Upper lobe of left lung (tissue), 6 donors: ENCODE data around the gene ATOH8. TPM values are rescaled to one million over a fixed set of nuclear protein-coding genes. Genes with fewer than 3 reads are reported as not detected.

Source experiments
- ATAC-seq, 2 donors: fragments of 200-7000 bp; cut with Tn5 transposase; one replicate each; pipeline ENCODE4 v1.9.1; 2022; ENCODE audit warnings: mild to moderate bottlenecking in 2 of 2, moderate library complexity in 2 of 2; ENCODE audit not compliant: low FRiP score in 2 of 2
- DNase-seq, 2 donors: peaks; one replicate each; pipeline ENCODE4 v3.0.0-alpha.2; 2019 to 2020
- H3K27ac ChIP-seq, 4 donors: fragments of 200-600 bp; sonication (generic); one replicate each; pipeline ENCODE4 v1.5.1; 2016 to 2019
- H3K27me3 ChIP-seq, 4 donors: fragments of 200-600 bp; sonication (generic); one replicate each; pipeline ENCODE4 v1.5.1; 2017 to 2019
- H3K36me3 ChIP-seq, 4 donors: fragments of 200-600 bp; sonication (generic); one replicate each; pipeline ENCODE4 v1.5.1; 2016 to 2019
- H3K4me1 ChIP-seq, 4 donors: fragments of 200-600 bp; sonication (generic); one replicate each; pipeline ENCODE4 v1.5.1; 2018 to 2019
- H3K4me3 ChIP-seq, 4 donors: fragments of 200-600 bp; sonication (generic); one replicate each; pipeline ENCODE4 v1.5.1; 2017 to 2019; ENCODE audit warnings: mild to moderate bottlenecking in 2 of 4, moderate library complexity in 1 of 4
- H3K9me3 ChIP-seq, 4 donors: fragments of 200-600 bp; sonication (generic); one replicate each; pipeline ENCODE4 v1.5.1; 2018 to 2019
- EP300 ChIP-seq, 4 donors: sonication (generic); formaldehyde crosslinking; IDR thresholded peaks; one replicate each; pipeline ENCODE4 v1.5.1; 2017; ENCODE audit warnings: antibody characterized with exemption in 4 of 4, control low read depth in 2 of 4
- POLR2A ChIP-seq, 4 donors: fragments of 450-650 bp; IDR thresholded peaks; one replicate each; pipeline ENCODE4 v1.5.1; 2016 to 2017; ENCODE audit warnings: antibody characterized with exemption in 4 of 4, mild to moderate bottlenecking in 2 of 4
- POLR2AphosphoS5 ChIP-seq, 2 donors: sonication (generic); formaldehyde crosslinking; IDR thresholded peaks; one replicate each; pipeline ENCODE4 v1.5.1; 2017; ENCODE audit warnings: antibody characterized with exemption in 2 of 2
- WGBS, 2 donors: methylation state at CpG; one replicate each; pipeline ENCODE4 v1.1.5; 2017 to 2018; 5-methylcytosine and 5-hydroxymethylcytosine counted together
- total RNA-seq, 6 donors: library from RNA; depleted of rRNA in 4 of 6; stranded (reverse); fragments of >200 nt in 4 of 6; gene quantifications; one replicate each; pipeline versions ENCODE4 v1.1.0 to v1.2.1, GENCODE V29; 2016 to 2021
- TF ChIP-seq, protein P1 (sequence below), 6 experiments: fragments of 450-650 bp in 4 of 6; fragments of 200-600 bp in 2 of 6; sonication (generic) in 2 of 6; IDR thresholded peaks; one replicate each; pipeline ENCODE4 v1.5.1; 2016 to 2019; ENCODE audit warnings: antibody characterized with exemption in 6 of 6
- donor health status: DM: no; HTN: no; CAD: no; lungs with moderate emphysema.
- donor health status: DM: no; HTN: yes; CAD: no; lungs with severe emphysema.

ATOH8 gene
- total RNA-seq, 6 donors from 2014 or later: 60.2 to 121 (median 85.1) TPM

DNA sequence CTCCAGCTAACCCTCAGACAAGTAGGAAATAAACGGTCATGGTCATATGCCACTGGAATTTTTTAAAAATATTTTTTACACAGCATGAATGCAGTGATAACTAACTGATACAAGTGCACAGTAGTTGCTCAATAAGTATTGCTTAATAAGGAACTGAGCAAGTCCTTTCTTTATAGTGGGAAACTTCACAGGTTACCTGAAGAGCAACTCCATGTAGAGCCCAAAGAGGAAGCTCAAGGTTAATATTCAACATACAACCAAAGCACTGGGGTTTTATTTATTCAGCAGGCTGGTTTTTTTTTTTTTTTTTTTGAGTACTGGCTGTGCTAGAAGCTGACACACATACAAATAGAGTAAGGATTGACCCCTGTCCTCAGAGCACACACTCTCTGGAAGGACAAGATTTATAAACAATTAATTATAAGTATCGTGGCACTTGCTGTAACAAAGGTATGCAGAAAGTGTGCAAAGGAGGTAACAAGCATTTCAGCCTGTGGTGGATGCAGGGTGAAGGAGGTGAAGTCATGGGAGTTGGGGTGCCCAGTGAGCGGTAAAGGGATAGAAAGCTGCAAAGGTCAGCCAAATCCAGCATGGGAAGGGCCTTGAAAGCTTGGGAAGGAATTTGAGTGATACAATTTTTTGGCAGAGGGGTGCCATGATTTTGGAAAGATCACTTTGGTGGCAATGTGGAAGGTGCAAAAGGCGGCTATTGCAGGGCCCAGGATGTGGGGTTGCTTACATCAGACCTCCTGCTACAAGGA is 52.7 kb downstream of the ATOH8 start:
- H3K9me3 ChIP-seq: no peaks in the 10 kb centered on the region
- peak in 1 of 2 donors; percentile 74 for ATAC-seq
- peak overlapping the region in 2 of 4 donors; percentile 18 to 48 for H3K27ac ChIP-seq
- WGBS, 2 donors: 64 to 72% methylated on average over 4 of the region's 4 CpGs
- peaks cover 11 to 23% (median 15%) of the 10 kb centered on the region in 4 donors for H3K4me1 ChIP-seq
- no peak for DNase-seq
- TF ChIP-seq POLR2AphosphoS5 (IDR thresholded peaks at IDR 0.05): peak in 1 of 2 donors; percentile 4
- TF ChIP-seq EP300 (IDR thresholded peaks at IDR 0.05): peak in 1 of 4 donors; percentile 31
- no peak for TF ChIP-seq POLR2A (IDR thresholded peaks at IDR 0.05)
- no peaks in the 10 kb centered on the region for H3K36me3 ChIP-seq
- H3K4me3 ChIP-seq: no peak overlapping the region
- H3K27me3 ChIP-seq: no peaks in the 10 kb centered on the region

DNA sequence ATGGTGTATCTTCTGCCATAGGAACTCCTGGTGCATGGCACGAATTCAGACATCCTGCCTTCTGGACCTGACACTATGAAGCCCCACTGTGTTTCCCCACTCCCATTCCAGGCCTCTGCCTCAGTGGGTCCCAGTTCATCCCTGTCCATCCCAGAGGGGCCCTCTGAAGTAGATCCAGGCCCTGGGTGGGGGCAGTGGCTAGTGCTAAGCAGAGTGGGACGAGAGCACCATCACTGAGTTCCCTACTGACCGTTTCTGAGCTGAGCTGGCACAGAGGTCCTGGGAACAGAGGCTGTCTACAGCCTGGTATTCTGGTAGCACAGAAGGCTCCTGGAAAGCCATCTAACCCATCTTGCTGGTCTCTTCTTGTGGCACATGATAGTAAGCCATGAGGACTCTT is 54.0 kb downstream of the ATOH8 start:
- DNase-seq (no peak), ATAC-seq (no peak)
- Histone ChIP-seq H3K36me3 (no peaks in the 10 kb centered on the region), H3K27ac (peak overlapping the region in 1 of 4 donors; percentile 48), H3K27me3 (no peaks in the 10 kb centered on the region), H3K4me1 (peaks cover 15 to 31% (median 21%) of the 10 kb centered on the region in 4 donors), H3K9me3 (no peaks in the 10 kb centered on the region), H3K4me3 (no peak overlapping the region)
- 92 to 100% methylated on average over 3 of the region's 3 CpGs for WGBS, 2 donors
- TF ChIP-seq, protein P1, sequence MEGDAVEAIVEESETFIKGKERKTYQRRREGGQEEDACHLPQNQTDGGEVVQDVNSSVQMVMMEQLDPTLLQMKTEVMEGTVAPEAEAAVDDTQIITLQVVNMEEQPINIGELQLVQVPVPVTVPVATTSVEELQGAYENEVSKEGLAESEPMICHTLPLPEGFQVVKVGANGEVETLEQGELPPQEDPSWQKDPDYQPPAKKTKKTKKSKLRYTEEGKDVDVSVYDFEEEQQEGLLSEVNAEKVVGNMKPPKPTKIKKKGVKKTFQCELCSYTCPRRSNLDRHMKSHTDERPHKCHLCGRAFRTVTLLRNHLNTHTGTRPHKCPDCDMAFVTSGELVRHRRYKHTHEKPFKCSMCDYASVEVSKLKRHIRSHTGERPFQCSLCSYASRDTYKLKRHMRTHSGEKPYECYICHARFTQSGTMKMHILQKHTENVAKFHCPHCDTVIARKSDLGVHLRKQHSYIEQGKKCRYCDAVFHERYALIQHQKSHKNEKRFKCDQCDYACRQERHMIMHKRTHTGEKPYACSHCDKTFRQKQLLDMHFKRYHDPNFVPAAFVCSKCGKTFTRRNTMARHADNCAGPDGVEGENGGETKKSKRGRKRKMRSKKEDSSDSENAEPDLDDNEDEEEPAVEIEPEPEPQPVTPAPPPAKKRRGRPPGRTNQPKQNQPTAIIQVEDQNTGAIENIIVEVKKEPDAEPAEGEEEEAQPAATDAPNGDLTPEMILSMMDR (IDR thresholded peaks at IDR 0.05): no peak
- TF ChIP-seq EP300 (IDR thresholded peaks at IDR 0.05) (no peak), POLR2A (IDR thresholded peaks at IDR 0.05) (no peak), POLR2AphosphoS5 (IDR thresholded peaks at IDR 0.05) (no peak)

DNA sequence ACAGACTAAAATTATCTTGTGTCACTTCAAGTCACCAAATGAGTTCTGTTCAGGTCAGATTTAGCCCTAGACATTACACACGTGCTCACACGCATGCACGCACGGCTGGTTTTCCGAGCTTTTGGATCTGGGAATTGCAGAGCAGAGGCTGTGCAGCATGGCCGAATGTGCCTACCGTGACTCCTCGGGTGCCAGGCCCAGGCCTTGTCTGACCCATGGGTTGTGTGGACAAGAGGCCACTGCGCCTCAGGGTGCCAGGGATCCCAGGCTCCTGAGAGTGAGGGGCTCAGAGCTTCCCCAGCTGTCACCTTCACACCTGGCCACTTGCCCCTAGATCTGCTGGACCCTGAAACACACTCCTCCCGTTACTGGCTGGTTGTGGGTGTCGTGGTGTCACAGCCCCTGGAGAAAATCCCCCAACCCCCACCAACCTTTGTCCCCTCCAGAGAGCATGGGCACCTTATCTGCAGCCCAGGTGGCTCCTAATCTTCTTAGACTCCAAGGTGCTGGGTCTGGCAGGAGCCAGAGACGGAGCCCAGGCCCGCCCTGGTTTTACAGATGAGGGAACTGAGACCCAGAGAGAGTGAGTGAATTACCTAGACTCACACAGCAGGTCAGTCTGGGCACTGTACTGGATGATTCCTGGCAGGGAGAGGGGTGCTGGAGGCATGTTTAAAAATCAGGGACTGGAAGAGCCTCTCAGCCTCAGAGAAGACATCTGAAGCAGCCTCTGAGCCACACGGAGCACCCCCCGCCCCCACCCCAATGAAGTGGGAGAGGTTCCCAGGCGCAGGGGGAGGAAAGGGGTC is 56.8 kb downstream of the ATOH8 start:
- peak overlapping the region in 1 of 4 donors; percentile 23 for H3K4me3 ChIP-seq
- WGBS, 2 donors: 72 to 80% methylated on average over 11 to 16 of the region's 16 CpGs

DNA sequence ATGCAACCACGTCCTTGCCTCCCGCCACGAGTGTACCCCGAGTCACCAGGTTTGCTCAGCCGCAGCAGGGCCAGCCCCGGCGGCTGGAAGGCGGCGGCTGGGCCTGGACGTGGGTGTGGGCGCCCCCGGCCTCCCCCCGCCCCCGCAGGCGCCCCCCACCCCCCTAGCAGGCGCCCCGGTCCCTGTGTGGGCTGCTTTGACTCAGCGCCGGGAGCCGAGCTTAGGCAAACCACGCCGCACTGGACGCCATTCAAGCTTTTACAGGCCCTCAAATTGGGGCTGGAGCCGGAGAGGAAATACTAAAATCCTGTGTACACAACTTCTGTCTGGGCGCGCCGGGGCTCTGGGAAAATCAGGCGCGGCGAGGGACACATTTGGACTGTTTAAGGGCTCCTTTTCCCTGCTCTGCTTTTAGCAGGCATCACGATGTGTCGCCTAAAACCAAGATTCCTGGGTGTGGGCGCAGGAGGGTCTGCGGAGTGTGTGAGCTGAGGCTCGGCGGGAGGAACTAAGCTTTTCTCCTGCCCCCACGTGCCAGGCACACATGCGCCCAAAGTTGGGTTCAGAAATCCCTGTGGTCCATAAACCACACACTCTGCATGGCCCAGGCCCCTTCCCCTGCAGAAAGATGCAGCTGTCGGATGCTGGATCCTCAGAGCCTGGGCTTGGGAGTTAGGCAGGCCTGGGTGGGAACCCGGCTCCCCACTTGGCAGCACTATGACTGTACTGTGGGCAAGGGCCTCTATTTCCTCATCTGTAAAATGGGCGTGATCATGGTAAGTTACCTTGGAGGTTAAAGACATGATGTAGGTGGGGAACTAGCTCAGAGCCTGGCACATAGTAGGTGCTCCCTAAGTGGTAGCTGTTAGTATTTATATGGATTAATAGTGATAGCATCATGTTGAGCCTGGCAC is 57.6 kb downstream of the ATOH8 start:
- 34 to 37% methylated on average over 12 to 40 of the region's 41 CpGs for WGBS, 2 donors
- peak overlapping the region in 1 of 4 donors; percentile 23 for H3K4me3 ChIP-seq
- ATAC-seq (peak in 1 of 2 donors; percentile 35), DNase-seq (peak; percentile 62 to 76)
- H3K27ac ChIP-seq: peak overlapping the region; percentile 75 to 86 (median 76)
- H3K4me1 ChIP-seq: peaks cover 18 to 30% (median 23%) of the 10 kb centered on the region in 4 donors
- TF ChIP-seq POLR2A (IDR thresholded peaks at IDR 0.05): no peak
- TF ChIP-seq, protein P1 (IDR thresholded peaks at IDR 0.05): no peak
- no peak for TF ChIP-seq POLR2AphosphoS5 (IDR thresholded peaks at IDR 0.05)
- no peak for TF ChIP-seq EP300 (IDR thresholded peaks at IDR 0.05)
- no peaks in the 10 kb centered on the region for H3K36me3 ChIP-seq
- H3K9me3 ChIP-seq: no peaks in the 10 kb centered on the region
- no peaks in the 10 kb centered on the region for H3K27me3 ChIP-seq

More for the DNA sequence above, 56.8 kb downstream of the ATOH8 start:
- Histone ChIP-seq H3K27ac (peak overlapping the region; percentile 75 to 86 (median 76)), H3K36me3 (no peaks in the 10 kb centered on the region), H3K9me3 (no peaks in the 10 kb centered on the region), H3K27me3 (no peaks in the 10 kb centered on the region), H3K4me1 (peaks cover 18 to 30% (median 23%) of the 10 kb centered on the region in 4 donors)
- DNase-seq: peak in 1 of 2 donors; percentile 36
- TF ChIP-seq EP300 (IDR thresholded peaks at IDR 0.05) (no peak), POLR2A (IDR thresholded peaks at IDR 0.05) (no peak), POLR2AphosphoS5 (IDR thresholded peaks at IDR 0.05) (no peak)
- TF ChIP-seq, protein P1 (IDR thresholded peaks at IDR 0.05): no peak
- ATAC-seq: no peak
